SH-SY5Y (cell line): ENCODE data around the gene NUP62CL.

Source experiments
- GATA2 ChIP-seq: IDR thresholded peaks from 2 replicates; pipeline ENCODE4 v1.6.1; 2011; ENCODE audit warnings: mild to moderate bottlenecking, low read depth, low read length
- GATA3 ChIP-seq: IDR thresholded peaks from 2 replicates; pipeline ENCODE4 v1.6.1; 2011; ENCODE audit warnings: low read depth, mild to moderate bottlenecking, low read length, moderate library complexity

DNA sequence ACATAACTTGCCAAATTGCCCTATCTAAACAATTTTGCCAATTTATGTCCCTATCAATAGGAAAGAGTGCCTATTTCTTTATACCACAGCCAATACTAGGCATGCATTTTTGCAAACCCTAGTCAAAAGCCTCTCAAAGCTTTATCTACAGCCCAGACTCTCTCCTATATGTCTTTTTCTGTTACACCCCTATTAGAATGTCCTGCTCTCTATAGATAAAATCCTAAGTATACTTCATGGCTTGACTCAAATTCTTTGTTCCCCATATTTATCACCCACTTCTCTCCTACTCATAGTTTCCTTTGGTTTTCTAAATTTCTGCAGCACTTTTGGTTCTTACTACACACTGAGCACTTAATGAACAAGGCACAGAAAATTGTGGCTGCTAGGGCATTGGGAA lies 38.0 kb downstream of the NUP62CL start:
- TF ChIP-seq GATA2 (no peak), GATA3 (no peak)
